Right lobe of liver (tissue), 6 donors: Measurements from ENCODE around the gene ARMH3. TPM values are rescaled to one million over a fixed set of nuclear protein-coding genes. Genes with fewer than 3 reads are reported as not detected.
A peak's percentile ranks its signal among the peaks of the same experiment; 100 is the strongest.

Experiments used
- ATAC-seq, 4 donors: fragments of 200-7000 bp; cut with Tn5 transposase; one replicate each; pipeline ENCODE4 v1.9.1; 2020; ENCODE audit warnings: mild to moderate bottlenecking in 4 of 4, moderate library complexity in 4 of 4
- DNase-seq, 3 donors: peaks; one replicate each; pipeline ENCODE4 v3.0.0-alpha.2; 2020
- H3K27ac ChIP-seq, 3 donors: fragments of 200-600 bp; one replicate each; pipeline ENCODE4 v1.8.0; 2022
- H3K27me3 ChIP-seq, 2 donors: fragments of 200-600 bp; one replicate each; pipeline ENCODE4 v1.8.0; 2022
- H3K36me3 ChIP-seq, 4 donors: fragments of 200-600 bp; sonication (generic) in 1 of 4; one replicate each; pipeline versions ENCODE4 v1.5.1 to v1.8.0; 2017 to 2022; ENCODE audit warnings: control low read depth in 1 of 4
- H3K4me1 ChIP-seq, 4 donors: fragments of 200-600 bp; sonication (generic) in 1 of 4; one replicate each; pipeline versions ENCODE4 v1.5.1 to v1.8.0; 2017 to 2022; ENCODE audit warnings: control low read depth in 1 of 4
- H3K4me3 ChIP-seq, 3 donors: fragments of 200-600 bp; one replicate each; pipeline ENCODE4 v1.8.0; 2022
- H3K9me3 ChIP-seq, 4 donors: fragments of 200-600 bp; sonication (generic) in 1 of 4; one replicate each; pipeline versions ENCODE4 v1.5.1 to v1.8.0; 2017 to 2022; ENCODE audit warnings: control low read depth in 1 of 4
- CTCF ChIP-seq, 4 donors: fragments of 200-600 bp in 3 of 4; fragments of 450-650 bp in 1 of 4; IDR thresholded peaks; one replicate each; pipeline versions ENCODE4 v1.5.1 to v1.8.0; 2016 to 2022; ENCODE audit warnings: antibody characterized with exemption in 4 of 4, mild to moderate bottlenecking in 2 of 4
- POLR2A ChIP-seq: fragments of 450-650 bp; IDR thresholded peaks from one replicate; pipeline ENCODE4 v1.6.1; 2017; ENCODE audit warnings: antibody characterized with exemption, mild to moderate bottlenecking
- WGBS: methylation state at CpG from one replicate; pipeline ENCODE4 v1.1.6; 2018; ENCODE audit warnings: low coverage, low lambda C conversion rate; ENCODE audit not compliant: insufficient coverage; ENCODE audit errors: missing lambda C conversion rate; 5-methylcytosine and 5-hydroxymethylcytosine counted together
- intact Hi-C, 2 donors: fragments of 100-400 bp; cut with DNase I; formaldehyde crosslinking; loops; one replicate each; pipeline versions ENCODE4 v1.11.2 to v1.14.1; 2022
- total RNA-seq, 6 experiments: library from RNA; depleted of rRNA in 2 of 6; stranded (reverse); fragments of >200 nt in 2 of 6; fragmentation: NEBNext Ultra II Directional in 3 of 6; extraction: Animal tissue kit (Norgen Biotek cat#: 25700) in 3 of 6; gene quantifications; one replicate each; pipeline versions ENCODE4 v1.1.0 to v1.2.4, GENCODE V29; 2016 to 2023
- donor health status: DM: no; HTN: yes; CAD: no.
- donor health status: DM: no; HTN: no; CAD: no.
- donor health status: DM: no; HTN: no; CAD: no.
- donor health status: DM: no; HTN: yes; CAD: no.
- donor health status: DM: no; HTN: yes; CAD: no.

Gene ARMH3
- total RNA-seq, 6 experiments from 2014 or later, result 8.5 to 13.4 (median 11.6) TPM

- H3K36me3 ChIP-seq, result peaks cover 0 to 11% (median 3%) of the 10 kb centered on the region in 4 donors
- ATAC-seq (no peak), DNase-seq (no peak)
- TF ChIP-seq POLR2A (no peak), CTCF (IDR thresholded peaks at IDR 0.05) (no peak)
- no peaks in the 10 kb centered on the region for H3K9me3 ChIP-seq
- WGBS, result 100% methylated on average over 1 of the region's 2 CpGs
- intact Hi-C loops, result no loop called here
- peaks cover 0 to 8% (median 0%) of the 10 kb centered on the region in 4 donors for H3K4me1 ChIP-seq
- H3K4me3 ChIP-seq, result no peak overlapping the region
- no peak overlapping the region for H3K27ac ChIP-seq
- no peaks in the 10 kb centered on the region for H3K27me3 ChIP-seq
These were observed 88.9 kb downstream of the ARMH3 start for GRCh38 chr10:101967119-101967518.

- intact Hi-C loops, result no loop called here
- DNase-seq, result no peak
- WGBS, result 35% methylated on average over 3 of the region's 3 CpGs
- H3K36me3 ChIP-seq, result peaks cover 0 to 6% (median 0%) of the 10 kb centered on the region in 4 donors
- H3K4me3 ChIP-seq, result no peak overlapping the region
- ATAC-seq, result peak; percentile 45 to 68 (median 60)
- TF ChIP-seq POLR2A (no peak), CTCF (IDR thresholded peaks at IDR 0.05) (no peak)
- H3K4me1 ChIP-seq, result peaks cover 0 to 8% (median 0%) of the 10 kb centered on the region in 4 donors
- H3K27me3 ChIP-seq, result no peaks in the 10 kb centered on the region
- no peaks in the 10 kb centered on the region for H3K9me3 ChIP-seq
- no peak overlapping the region for H3K27ac ChIP-seq
These were observed 90.8 kb downstream of the ARMH3 start for GRCh38 chr10:101965075-101965765.

GRCh38 chr10:101961591-101962498 lies 94.1 kb downstream of the ARMH3 start:
- no peak for DNase-seq
- intact Hi-C loops, result no loop called here
- Histone ChIP-seq H3K27ac (no peak overlapping the region), H3K4me1 (peaks cover 0 to 8% (median 0%) of the 10 kb centered on the region in 4 donors), H3K27me3 (no peaks in the 10 kb centered on the region), H3K4me3 (no peak overlapping the region), H3K36me3 (peaks cover 0 to 9% (median under 1%) of the 10 kb centered on the region in 4 donors), H3K9me3 (no peaks in the 10 kb centered on the region)
- WGBS, result 67% methylated on average over 5 of the region's 5 CpGs
- TF ChIP-seq CTCF (IDR thresholded peaks at IDR 0.05) (no peak), POLR2A (no peak)
- ATAC-seq, result peak in 2 of 4 donors; percentile 46 to 83

GRCh38 chr10:101960879-101961395 lies 95.0 kb downstream of the ARMH3 start:
- no peak overlapping the region for H3K27ac ChIP-seq
- ATAC-seq (no peak), DNase-seq (no peak)
- intact Hi-C loops, result no loop called here
- peaks cover 0 to 17% (median 2%) of the 10 kb centered on the region in 4 donors for H3K36me3 ChIP-seq
- no peaks in the 10 kb centered on the region for H3K9me3 ChIP-seq
- 87% methylated on average over 5 of the region's 6 CpGs for WGBS
- no peak overlapping the region for H3K4me3 ChIP-seq
- H3K4me1 ChIP-seq, result peaks cover 0 to 8% (median 0%) of the 10 kb centered on the region in 4 donors
- no peak for TF ChIP-seq POLR2A
- TF ChIP-seq CTCF (IDR thresholded peaks at IDR 0.05), result no peak
- H3K27me3 ChIP-seq, result no peaks in the 10 kb centered on the region
